HG03175 (cell line): ENCODE data around the gene TMED1.
"Not testable (repeated sequence)": the region's sequence is repeated elsewhere in the genome, so short reads cannot be mapped to it uniquely, and the experiment has no call there.

Source experiments
- ATAC-seq: cut with Tn5 transposase; IDR thresholded peaks from one replicate; pipeline ENCODE4 v1.9.1; 2021; ENCODE audit warnings: mild to moderate bottlenecking, moderate library complexity; ENCODE audit not compliant: unreplicated experiment

TMED1 gene

GRCh38 chr19:10835754-10836478 lies at the start of gene TMED1:
Gene TMED1, minus strand, starts transcription at chr19:10836212. Its CDS starts 21 bp downstream, at chr19:10836191.
- peak; percentile 80 for ATAC-seq

GRCh38 chr19:10885201-10886169 lies 49.5 kb upstream of the TMED1 start:
- no peak for ATAC-seq

- ATAC-seq: no peak
These were observed 48.3 kb upstream of the TMED1 start for GRCh38 chr19:10884274-10884673.

GRCh38 chr19:10882108-10882457 lies 46.1 kb upstream of the TMED1 start:
- no peak for ATAC-seq

- ATAC-seq: no peak
These were observed 45.5 kb upstream of the TMED1 start for GRCh38 chr19:10881403-10882107.

- ATAC-seq: no peak
These were observed 42.2 kb upstream of the TMED1 start for GRCh38 chr19:10878253-10878652.

- ATAC-seq: not testable (repeated sequence)
These were observed 41.6 kb upstream of the TMED1 start for GRCh38 chr19:10877608-10878007.

GRCh38 chr19:10876459-10877240 lies 40.6 kb upstream of the TMED1 start:
- ATAC-seq: peak; percentile 59

GRCh38 chr19:10874024-10874423 lies 38.0 kb upstream of the TMED1 start:
- no peak for ATAC-seq

- no peak for ATAC-seq
These were observed 36.6 kb upstream of the TMED1 start for GRCh38 chr19:10872546-10873107.

- ATAC-seq: peak; percentile 3
These were observed 35.9 kb upstream of the TMED1 start for GRCh38 chr19:10871711-10872545.

- peak; percentile 79 for ATAC-seq
These were observed 35.1 kb upstream of the TMED1 start, which contains the start of gene CARM1 for GRCh38 chr19:10870955-10871603. Gene CARM1, plus strand, starts transcription at chr19:10871553. Its CDS starts 150 bp downstream, at chr19:10871703.

GRCh38 chr19:10870501-10870954 lies 34.5 kb upstream of the TMED1 start:
- ATAC-seq: no peak

GRCh38 chr19:10869872-10870311 lies 33.9 kb upstream of the TMED1 start:
- ATAC-seq: not testable (repeated sequence)

GRCh38 chr19:10868872-10869547 lies 33.0 kb upstream of the TMED1 start:
- no peak for ATAC-seq

- ATAC-seq: no peak
These were observed 30.5 kb upstream of the TMED1 start for GRCh38 chr19:10866495-10866894.

- ATAC-seq: peak; percentile 55
These were observed 28.5 kb upstream of the TMED1 start for GRCh38 chr19:10864538-10864899.
